HG03457 (cell line): ENCODE data around the gene ALLC.
"Not testable (repeated sequence)": the region's sequence is repeated elsewhere in the genome, so short reads cannot be mapped to it uniquely, and the experiment has no call there.

Experiments
- ATAC-seq: cut with Tn5 transposase; IDR thresholded peaks from one replicate; pipeline ENCODE4 v1.9.1; 2021; ENCODE audit warnings: moderate number of reproducible peaks; ENCODE audit not compliant: unreplicated experiment

Gene ALLC

DNA sequence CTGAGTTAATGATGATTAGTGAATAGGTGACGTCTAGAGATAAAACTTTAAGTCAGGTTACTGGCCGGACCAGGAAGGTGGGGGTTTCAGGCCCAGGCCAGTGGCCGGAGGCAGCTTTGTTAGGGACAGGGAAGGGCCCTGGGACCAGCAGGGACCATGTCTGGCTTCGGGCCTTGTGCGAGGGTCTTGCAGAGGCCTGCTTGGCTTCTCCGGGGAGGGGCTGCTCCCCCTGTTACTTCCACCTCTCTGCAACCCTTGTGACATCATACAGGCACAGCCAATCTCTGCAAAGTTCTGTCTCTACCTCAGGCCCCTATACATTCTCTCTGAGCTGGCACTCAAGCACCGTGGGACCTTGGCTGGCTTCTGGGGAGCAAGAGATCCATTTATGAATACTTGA, at the start of gene ALLC:
ALLC (plus strand) TSS at position 320 of the 400 bp plus-strand sequence. CDS start 12,958 bp downstream, outside the sequence.
- ATAC-seq: no peak

DNA sequence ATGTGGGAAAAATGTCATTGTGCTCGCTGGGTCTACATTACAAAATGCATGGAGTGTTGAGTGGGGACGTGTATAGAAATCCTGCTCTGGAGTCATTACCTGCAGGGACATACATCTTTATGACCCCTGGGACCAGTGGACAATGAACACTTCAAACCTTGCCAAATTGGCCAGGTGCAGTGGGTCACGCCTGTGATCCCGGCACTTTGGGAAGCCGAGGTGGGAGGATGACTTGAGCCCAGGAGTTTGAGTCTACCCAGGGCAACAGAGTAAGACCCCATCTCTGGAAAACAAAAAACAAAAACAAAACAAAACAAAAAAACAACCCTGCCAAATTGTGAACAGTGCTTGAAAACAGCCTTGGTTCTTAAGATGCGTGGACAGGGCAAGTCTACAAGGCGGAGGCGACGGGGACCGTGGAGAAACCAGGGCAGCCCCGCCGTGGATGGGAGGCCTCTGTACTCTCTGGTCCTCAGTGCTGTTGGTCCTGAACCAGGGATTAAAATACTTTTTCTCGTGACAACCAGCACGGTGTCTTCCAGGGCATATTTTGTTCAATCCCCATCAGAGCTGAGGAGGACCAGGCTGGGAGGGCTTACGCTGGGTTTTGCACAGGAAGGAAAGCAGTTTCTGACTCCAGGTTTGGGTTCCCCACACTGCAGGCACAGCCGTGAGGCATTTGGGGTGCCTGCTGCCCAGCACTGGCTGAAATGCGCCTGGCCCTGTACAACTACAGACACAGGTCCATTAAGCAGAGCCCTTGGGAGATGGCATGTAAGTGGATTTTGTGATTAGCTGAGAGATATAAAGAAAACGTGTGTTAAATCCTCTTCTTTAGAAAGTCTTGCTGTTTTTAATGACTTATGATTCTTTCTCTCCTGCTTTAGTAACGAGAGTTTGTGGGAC, 49.4 kb upstream of the ALLC start:
- ATAC-seq: no peak

DNA sequence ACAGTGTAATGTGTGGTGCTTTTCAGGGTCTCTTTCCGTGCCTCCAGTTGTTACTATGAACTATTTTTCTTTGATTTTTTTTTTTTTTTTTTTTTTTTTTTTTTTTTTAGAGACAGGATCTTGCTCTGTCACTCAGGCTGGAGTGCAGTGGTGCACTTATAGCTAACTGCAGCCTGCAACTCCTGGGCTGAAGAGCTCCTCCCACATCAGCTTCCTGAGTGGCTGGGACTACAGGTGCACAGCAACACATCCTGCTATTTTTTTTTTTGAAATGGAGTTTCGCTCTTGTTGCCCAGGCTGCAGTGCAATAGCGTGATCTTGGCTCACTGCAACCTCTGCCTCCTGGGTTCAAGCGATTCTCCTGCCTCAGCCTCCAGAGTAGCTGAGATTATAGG, 48.7 kb upstream of the ALLC start:
- ATAC-seq: not testable (repeated sequence)

DNA sequence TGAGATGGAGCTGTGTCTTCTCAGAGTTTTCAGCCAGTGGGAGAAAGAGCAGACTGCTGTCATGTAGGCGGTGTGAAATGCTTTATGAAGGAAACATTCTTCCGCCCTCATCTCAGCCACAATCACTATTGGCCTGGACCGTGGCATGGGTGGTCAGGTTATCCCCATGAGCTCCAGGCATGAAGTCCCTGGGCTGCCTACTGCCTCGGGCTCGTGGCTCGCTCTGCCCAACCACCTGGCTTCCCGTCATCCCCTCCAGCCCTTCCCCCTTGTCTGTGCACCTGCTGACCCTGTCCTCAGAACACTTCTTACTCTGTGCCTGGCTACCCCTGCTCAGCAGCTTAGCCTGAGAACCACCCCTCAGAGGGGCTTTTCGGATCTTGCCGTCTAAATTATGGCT, 47.6 kb upstream of the ALLC start:
- ATAC-seq: no peak

DNA sequence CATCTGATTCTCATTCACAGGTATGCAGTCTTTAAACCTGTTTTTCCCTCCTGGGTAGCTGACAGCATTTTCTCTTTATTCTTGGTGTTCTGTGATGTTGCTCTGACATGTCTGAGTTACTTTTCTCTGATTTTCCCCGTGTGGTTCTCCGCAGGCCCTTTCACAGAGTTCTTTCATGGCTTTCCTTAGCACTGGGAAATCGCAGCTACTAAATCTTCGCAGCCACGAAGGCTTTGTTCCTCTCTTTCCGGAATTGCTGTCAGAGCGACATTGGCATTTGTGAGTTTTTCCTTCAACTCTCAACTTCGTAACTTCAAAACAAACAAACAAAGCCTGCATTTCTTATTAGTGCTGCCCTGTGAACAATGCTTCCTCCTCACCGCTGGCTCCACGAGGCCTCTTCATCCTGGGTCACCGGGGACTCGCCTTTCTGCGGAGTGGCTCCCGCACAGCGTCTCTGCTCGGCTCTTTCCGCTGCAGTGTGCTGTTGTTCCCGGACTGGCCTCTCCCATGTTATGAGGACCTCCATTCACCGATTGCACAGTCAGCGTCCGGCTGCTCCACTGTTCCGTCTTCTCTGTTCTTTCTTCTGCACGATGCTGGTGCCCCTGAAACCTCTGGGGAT, 47.0 kb upstream of the ALLC start:
- ATAC-seq: no peak

DNA sequence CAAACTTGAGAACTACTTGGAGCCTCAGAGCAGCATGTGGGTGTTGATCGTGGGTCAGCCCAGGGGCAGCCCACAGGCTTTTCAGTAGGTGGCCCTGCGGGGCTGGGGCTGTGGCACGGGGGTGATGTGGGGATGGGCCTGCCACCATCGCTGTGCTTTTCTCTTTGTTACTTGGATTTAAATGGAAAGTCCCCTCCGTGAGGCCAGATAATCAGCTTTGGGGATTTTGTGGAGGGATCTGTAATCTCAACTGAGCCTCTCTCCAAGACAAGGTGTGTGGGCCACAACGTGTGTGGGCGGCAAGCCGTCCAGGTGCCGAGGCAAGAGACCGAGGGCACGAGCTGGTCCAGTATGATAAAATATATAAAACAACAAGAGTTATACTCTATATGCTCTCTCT, 46.4 kb upstream of the ALLC start:
- no peak for ATAC-seq

DNA sequence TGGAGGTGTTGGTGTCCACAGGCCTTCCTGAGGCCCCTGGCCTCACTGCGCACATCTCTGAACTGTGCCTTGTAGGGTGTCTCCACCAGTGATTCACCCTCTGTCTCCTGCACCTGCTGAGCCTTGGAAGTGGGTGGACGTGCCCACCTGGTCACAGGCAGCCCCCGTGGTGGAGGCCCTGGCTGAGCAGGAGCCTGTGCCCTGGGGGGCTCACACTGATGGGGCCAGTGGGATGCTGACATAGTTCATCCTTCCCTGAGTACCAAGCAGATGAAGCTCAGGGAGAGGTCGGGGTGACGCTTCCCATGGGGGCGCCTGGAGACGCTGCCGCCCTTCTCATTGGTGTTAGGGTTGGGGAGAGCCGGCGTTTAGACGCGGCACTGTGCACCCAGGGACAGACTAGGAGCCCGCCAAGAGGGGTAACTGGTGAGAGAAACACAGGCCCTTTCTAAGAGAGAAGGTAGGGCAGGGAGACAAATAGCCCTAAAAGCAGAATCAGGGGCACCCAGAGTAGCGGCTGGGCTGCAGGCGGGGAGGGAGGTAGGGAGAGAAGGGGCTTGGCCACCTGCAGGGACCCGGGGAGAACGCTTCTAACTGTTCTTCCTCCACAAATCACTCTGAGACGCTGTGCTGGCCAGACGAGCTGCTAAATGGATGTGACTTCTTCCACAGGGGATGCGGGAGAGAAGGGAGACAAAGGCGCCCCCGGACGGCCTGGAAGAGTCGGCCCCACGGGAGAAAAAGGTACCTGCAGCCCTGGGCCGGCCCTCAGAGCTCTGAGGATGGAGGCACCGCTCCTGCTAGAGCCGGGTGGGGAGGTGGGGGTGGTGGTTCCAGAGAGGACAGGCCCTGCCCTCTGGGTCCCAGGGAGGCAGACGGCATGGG, 45.1 kb upstream of the ALLC start:
- ATAC-seq: no peak

DNA sequence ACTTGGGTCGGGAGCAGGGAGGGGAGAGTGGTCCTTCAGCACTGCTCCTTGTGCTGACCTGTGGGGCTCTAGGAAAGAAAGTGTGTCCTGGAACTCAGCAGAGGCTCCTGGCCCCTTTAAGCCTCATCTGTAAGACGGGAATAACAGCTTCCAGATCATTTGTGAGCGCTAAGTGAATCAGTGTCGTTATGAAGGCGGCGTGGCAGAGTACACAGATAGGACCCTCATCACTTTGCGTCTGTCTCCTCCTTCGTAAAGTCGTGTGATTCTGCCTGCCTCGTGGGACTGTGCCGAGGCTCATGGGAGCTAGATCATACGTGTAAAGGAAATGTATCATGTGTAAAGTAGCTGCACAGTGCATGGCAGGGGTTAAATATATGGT, 44.5 kb upstream of the ALLC start:
- ATAC-seq: no peak

DNA sequence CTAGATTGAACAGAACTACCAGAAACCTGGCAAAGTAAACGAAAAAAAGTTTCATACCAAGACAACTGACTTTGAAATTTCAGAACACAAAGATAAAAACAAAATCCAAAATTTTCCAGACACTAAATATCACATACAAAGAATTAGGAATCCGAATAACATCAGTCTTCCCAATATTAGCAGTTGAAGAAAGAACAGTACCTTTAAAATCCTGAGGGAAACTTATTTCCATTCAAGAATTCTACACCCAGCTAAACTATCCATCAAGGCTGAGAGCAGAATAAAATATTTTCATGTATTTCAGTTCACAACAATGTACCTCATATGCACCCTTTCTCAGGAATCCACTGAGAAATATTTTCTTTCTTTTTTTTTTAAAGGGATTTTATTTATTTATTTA, 43.3 kb upstream of the ALLC start:
- ATAC-seq: not testable (repeated sequence)

DNA sequence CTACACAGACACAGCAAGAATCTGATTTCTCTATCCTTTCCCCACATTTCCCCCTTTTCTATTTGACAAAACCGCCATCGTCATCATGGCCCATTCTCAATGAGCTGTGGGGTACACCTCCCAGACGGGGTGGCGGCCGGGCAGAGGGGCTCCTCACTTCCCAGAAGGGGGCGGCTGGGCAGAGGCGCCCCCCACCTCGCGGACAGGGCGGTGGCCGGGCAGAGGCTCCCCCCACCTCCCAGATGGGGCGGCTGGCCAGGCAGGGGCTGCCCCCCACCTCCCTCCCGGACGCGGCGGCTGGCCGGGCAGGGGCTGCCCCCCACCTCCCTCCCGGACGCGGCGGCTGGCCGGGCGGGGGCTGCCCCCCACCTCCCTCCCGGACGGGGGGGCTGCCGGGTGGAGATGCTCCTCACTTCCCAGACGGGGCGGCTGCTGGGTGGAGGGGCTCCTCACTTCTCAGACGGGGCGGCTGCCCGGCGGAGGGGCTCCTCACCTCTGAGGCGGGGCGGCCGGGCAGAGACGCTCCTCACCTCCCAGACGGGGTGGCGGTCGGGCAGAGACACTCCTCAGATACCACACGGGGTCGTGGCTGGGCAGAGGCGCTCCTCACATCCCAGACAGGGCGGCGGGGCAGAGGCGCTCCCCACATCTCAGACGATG, 42.3 kb upstream of the ALLC start:
- not testable (repeated sequence) for ATAC-seq

DNA sequence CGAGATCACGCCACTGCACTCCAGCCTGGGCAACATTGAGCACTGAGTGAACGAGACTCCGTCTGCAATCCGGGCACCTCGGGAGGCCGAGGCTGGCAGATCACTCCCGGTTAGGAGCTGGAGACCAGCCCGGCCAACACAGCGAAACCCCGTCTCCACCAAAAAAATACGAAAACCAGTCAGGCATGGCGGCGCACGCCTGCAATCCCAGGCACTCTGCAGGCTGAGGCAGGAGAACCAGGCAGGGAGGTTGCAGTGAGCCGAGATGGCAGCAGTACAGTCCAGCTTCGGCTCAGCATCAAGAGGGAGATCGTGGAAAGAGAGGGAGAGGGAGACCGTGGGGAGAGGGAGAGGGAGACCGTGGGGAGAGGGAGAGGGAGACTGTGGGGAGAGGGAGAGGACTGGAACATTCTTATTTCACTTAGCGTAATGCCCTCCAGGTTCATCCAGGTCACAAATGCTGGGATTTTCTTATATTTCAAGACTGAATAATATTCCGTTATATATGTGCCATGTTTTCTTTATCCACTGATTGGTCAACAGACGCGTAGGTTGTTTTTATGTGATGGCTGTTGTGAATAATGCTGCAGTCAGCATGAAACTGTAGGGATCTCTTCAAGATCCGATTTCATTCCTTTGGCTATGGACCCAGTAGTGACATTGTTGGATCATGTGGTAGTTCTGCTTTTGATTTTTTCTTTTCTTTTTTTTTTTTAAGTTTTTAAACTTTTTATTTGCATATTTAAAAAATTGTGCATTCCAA, 41.4 kb upstream of the ALLC start:
- not testable (repeated sequence) for ATAC-seq

DNA sequence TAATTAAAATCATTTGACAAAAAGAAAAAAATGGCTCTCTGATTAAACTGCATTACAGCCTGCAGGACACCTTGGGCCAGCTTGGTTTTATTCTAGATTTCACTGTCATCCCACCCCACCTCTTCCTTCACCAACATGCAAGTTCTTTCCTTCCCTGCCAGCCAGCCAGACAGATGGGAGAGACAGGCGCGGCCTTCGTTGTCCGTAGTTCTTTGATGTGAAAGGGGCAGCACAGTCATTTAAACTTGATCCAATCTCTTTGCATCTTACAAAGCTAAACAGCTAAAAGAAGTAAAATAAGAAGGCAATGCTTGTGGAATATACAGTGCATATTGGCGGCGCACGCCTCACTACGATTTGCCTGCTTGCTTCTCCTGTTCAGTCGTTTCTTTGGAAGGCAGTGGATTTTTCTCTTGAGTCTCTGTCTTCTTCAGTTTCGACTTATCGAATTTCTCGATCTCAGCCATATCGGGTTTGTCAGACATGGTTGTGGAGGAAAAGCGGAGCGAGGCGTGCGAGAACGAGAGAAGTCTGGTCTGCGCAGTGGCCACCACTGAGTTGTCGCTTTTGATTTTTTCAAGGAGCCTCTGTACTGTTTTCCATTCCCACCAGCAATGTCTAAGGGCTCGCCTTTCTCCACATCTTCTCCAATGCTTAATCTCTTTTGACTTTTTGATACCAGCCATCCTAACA, 40.7 kb upstream of the ALLC start:
- no peak for ATAC-seq

DNA sequence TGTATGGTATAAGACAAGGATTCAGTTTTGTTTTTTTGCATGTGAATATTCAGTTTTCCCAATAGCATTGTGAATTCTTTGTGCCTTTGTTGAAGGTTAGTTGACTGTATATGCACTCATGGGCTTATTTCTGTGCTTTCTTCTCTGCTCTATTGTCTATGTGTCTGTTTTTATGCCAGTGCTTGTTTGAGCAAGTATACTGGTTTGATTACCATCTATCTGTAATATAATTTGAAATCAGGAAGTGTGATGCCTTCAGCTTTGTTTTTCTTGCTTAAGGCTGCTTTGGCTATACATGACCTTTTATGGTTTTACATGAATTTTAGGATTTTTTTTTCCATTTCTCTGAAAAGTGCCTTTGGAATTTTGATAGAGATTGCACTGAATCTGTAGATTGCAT, 39.6 kb upstream of the ALLC start:
- ATAC-seq: no peak

DNA sequence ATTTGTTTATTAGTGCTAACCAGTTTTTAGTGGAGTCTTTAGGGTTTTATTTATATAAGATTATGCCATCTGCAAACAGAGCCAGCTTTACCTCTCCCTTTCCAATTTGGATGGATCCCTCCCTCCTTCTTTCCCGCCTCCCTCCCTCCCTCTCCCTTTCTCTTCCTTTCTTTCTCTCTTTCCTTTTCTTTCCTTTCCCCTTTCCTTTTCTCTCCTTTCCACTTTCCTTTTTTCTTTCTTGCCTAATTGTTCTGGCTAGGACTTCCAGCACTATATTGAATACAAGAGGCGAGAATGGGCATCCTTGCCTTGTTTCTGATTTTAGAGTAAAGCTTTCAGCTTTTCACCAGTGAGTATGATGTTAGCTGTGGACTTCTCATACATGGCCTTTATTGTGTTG, 39.0 kb upstream of the ALLC start:
- no peak for ATAC-seq

DNA sequence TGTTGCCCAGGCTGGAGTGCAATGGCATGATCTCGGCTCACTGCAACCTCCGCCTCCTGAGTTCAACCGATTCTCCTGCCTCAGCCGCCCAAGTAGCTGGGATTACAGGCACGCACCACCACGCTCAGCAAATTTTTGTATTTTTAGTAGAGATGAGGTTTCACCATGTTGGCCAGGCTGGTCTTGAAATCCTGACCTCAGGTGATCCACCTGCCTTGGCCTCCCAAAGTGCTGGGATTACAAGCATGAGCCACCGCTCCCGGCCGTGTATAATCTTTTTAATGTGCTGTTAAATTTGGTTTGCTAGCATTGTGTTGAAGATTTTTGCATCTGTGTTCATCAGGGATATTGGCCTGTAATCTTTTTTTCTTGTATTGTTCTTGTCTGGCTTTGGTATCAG, 38.3 kb upstream of the ALLC start:
- not testable (repeated sequence) for ATAC-seq

DNA sequence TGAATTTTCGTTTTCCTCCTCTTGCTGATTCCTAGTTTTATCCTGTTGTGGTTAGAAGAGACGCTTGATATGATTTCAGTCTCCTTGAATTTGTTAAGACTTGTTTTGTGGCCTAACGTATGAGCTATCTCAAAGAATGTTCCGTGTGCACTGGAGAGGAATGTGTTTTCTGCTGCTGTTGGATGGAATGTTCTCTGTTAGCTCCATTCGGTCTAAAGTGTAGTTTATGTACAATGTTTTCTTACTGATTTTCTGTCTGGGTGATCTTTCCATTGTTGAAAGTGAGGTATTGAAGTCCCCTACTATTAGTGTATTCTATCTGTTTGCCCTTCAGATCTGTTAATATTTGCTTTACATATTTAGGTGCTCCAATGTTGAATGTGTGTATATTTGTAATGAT, 37.2 kb upstream of the ALLC start:
- ATAC-seq: no peak

DNA sequence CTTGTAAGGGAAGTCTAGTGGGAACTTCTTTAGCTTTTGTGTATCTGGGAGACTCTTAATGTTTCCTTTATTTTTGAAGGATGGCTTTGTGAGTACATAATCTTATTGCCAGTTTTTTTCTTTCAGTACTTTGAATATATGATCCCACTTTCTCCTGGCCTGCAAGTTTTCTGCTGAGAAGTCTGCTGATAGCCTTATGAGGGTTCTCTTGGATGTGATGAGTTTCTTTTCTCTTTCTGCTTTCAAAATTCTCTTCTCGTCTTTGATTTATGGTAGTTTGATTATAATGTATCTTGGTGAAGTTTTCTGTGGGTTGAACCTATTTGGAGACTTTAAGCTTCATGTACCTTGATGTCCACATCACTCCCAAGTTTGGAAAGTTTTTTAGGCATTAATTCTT, 35.0 kb upstream of the ALLC start:
- no peak for ATAC-seq

DNA sequence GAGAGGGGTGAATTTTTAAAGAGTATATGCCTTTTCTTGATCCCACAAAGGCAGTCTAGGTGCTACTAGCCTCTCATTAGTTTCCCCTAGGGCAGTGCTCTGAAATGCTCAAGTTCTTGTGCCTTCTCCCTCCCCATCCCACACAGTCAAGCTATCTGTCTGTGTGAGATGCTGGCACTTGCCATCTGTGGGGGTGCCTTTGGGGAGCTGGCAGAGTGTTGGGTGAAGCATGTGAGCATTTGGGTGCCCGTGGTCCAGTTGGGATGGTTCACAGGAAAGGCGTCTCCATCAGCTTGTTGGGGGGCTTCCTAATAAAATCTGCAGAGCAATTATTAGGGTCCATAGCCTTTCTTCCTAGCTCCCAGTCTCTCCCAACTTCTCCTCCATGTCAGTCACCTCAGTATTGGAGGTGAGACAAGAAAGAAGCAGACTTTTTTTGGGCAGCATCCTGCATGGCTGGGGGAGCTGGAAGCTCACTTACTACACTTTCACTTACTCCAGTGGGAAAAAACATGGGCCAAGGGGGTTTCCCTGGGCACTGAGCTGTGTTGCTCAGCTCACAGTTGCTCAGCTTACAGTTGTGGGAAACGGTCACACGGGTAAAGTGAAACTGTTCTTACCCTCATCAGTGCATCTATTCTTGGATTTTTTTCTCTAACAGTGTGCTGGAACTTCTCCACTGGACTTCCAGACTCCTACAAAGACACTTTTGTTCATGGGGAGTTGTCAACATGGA, 33.8 kb upstream of the ALLC start:
- ATAC-seq: no peak

DNA sequence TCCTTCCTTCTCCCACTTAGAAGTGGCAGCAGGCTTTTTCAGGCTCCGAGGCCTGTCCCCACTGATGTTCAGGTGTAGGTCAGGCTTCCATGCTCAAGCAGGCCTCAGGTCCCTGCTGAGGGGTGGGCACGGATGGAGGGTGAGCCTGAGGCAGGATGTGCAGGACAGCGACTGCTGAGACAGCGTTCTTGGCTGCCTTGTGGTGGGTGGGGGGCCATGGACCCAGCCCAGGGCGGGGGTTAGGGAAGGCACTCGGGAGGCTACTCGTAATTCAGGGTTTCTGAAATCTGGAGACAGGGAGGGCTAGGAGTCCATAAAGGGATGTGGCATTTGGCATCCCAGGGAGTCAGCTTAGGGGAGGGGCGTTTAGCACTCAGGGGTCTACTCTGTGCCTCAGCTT, 32.8 kb upstream of the ALLC start:
- no peak for ATAC-seq
